Osteoblast (primary cell): ENCODE results near the gene TNIK. TPM values are rescaled to one million over a fixed set of nuclear protein-coding genes. Genes with fewer than 3 reads are reported as not detected.

Source experiments
- DNase-seq: peaks from one replicate; pipeline ENCODE4 v3.0.0; 2011; ENCODE audit warnings: low spot score, mixed read lengths; ENCODE audit not compliant: insufficient read length; ENCODE audit errors: missing footprints
- H2AFZ ChIP-seq: 2 replicates; pipeline ENCODE4 v1.6.0; 2011; ENCODE audit warnings: mild to moderate bottlenecking, low read length
- H3K27ac ChIP-seq: 2 replicates; pipeline ENCODE4 v1.5.1; 2011; ENCODE audit warnings: mild to moderate bottlenecking, low read depth, low read length, moderate library complexity
- H3K27me3 ChIP-seq: 2 replicates; pipeline ENCODE4 v1.6.0; 2012; ENCODE audit warnings: mild to moderate bottlenecking, control low read depth, inconsistent platforms, low read length, moderate library complexity; ENCODE audit not compliant: insufficient read depth
- H3K36me3 ChIP-seq: 2 replicates; pipeline ENCODE4 v1.5.1; 2011; ENCODE audit warnings: mild to moderate bottlenecking, low read length, control low read depth, moderate library complexity; ENCODE audit not compliant: insufficient read depth
- H3K4me1 ChIP-seq: 2 replicates; pipeline ENCODE4 v1.5.1; 2011; ENCODE audit warnings: mild to moderate bottlenecking, low read length, control low read depth, moderate library complexity; ENCODE audit not compliant: insufficient read depth
- H3K4me2 ChIP-seq: 2 replicates; pipeline ENCODE4 v1.6.0; 2011; ENCODE audit warnings: mild to moderate bottlenecking, low read length; ENCODE audit not compliant: insufficient read depth
- H3K4me3 ChIP-seq: fragments of 200-600 bp; sonication (generic); 3 replicates; pipeline ENCODE4 v1.5.1; 2012; ENCODE audit warnings: mild to moderate bottlenecking, low read length, inconsistent platforms; ENCODE audit not compliant: insufficient read depth
- H3K79me2 ChIP-seq: 2 replicates; pipeline ENCODE4 v1.6.0; 2012; ENCODE audit warnings: mild to moderate bottlenecking, low read length, control low read depth, inconsistent platforms; ENCODE audit not compliant: insufficient read depth
- H3K9me3 ChIP-seq: 2 replicates; pipeline ENCODE4 v1.5.1; 2011; ENCODE audit warnings: low read depth, low read length, control low read depth
- H4K20me1 ChIP-seq: 2 replicates; pipeline ENCODE4 v1.6.0; 2012; ENCODE audit warnings: mild to moderate bottlenecking, low read length, control low read depth; ENCODE audit not compliant: insufficient read depth
- CTCF ChIP-seq: IDR thresholded peaks from 2 replicates; pipeline ENCODE4 v1.5.1; 2011; ENCODE audit warnings: mild to moderate bottlenecking, low read depth, low read length, moderate library complexity; ENCODE audit errors: extremely low read depth
- total RNA-seq: library from RNA; depleted of rRNA; stranded (reverse); fragments of >200 nt; gene quantifications from 2 replicates; pipeline ENCODE4 v1.2.3, GENCODE V29; 2012

TNIK gene
- total RNA-seq, 1 donor, result 7.6 TPM

- Histone ChIP-seq H3K4me1 (peaks cover 18% of the 10 kb centered on the region), H2AFZ (no peak overlapping the region), H3K4me2 (peak overlapping the region; percentile 37), H3K27me3 (no peaks in the 10 kb centered on the region), H3K9me3 (no peaks in the 10 kb centered on the region), H3K4me3 (peak overlapping the region; percentile 1), H4K20me1 (no peaks in the 10 kb centered on the region), H3K79me2 (no peaks in the 10 kb centered on the region), H3K36me3 (no peaks in the 10 kb centered on the region), H3K27ac (peak overlapping the region; percentile 12)
- DNase-seq, result no peak
- no peak for TF ChIP-seq CTCF
These were observed 371.0 kb downstream of the TNIK start for GRCh38 chr3:171088964-171089754.

GRCh38 chr3:171088496-171088895, 371.7 kb downstream of the TNIK start:
- no peak for DNase-seq
- H3K4me3 ChIP-seq, result no peak overlapping the region
- TF ChIP-seq CTCF, result no peak
- H2AFZ ChIP-seq, result no peak overlapping the region
- H3K9me3 ChIP-seq, result no peaks in the 10 kb centered on the region
- H4K20me1 ChIP-seq, result no peaks in the 10 kb centered on the region
- no peaks in the 10 kb centered on the region for H3K27me3 ChIP-seq
- no peaks in the 10 kb centered on the region for H3K36me3 ChIP-seq
- peaks cover 18% of the 10 kb centered on the region for H3K4me1 ChIP-seq
- peak overlapping the region; percentile 37 for H3K4me2 ChIP-seq
- no peaks in the 10 kb centered on the region for H3K79me2 ChIP-seq
- no peak overlapping the region for H3K27ac ChIP-seq

DNA sequence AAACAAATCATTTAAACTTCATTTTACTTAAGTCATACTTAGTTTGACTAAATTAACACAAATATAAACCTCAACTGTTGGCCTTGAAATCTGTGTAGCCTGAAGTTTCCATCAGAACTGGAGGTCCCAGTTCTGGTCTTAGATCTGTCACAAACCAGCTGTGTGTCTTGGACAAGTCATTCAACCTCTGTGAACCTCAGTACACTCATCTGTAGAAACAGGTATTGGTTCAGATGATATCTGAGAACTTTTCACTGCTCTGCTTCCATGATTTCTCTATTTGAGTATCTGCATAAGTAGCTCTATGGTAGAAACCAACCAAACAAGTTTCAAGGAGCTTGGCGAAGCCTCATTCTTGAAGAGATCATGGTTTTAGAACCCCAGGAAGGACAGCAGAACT, 373.3 kb downstream of the TNIK start:
- no peaks in the 10 kb centered on the region for H4K20me1 ChIP-seq
- H2AFZ ChIP-seq, result no peak overlapping the region
- no peaks in the 10 kb centered on the region for H3K36me3 ChIP-seq
- no peaks in the 10 kb centered on the region for H3K27me3 ChIP-seq
- no peak overlapping the region for H3K4me2 ChIP-seq
- no peak for DNase-seq
- TF ChIP-seq CTCF, result no peak
- H3K4me1 ChIP-seq, result peaks cover 18% of the 10 kb centered on the region
- no peak overlapping the region for H3K27ac ChIP-seq
- H3K79me2 ChIP-seq, result no peaks in the 10 kb centered on the region
- no peak overlapping the region for H3K4me3 ChIP-seq
- no peaks in the 10 kb centered on the region for H3K9me3 ChIP-seq

GRCh38 chr3:171077261-171077660, 382.9 kb downstream of the TNIK start:
- DNase-seq, result no peak
- Histone ChIP-seq H3K9me3 (no peaks in the 10 kb centered on the region), H3K36me3 (no peaks in the 10 kb centered on the region), H4K20me1 (no peaks in the 10 kb centered on the region), H2AFZ (no peak overlapping the region), H3K27me3 (peaks cover 4% of the 10 kb centered on the region), H3K4me3 (no peak overlapping the region), H3K79me2 (no peaks in the 10 kb centered on the region), H3K4me1 (no peaks in the 10 kb centered on the region), H3K27ac (no peak overlapping the region), H3K4me2 (no peak overlapping the region)
- no peak for TF ChIP-seq CTCF
